GM18520 (cell line): ENCODE data around the gene ZNF341.
"Not testable (repeated sequence)": the region's sequence is repeated elsewhere in the genome, so short reads cannot be mapped to it uniquely, and the experiment has no call there.

Experiments
- ATAC-seq: cut with Tn5 transposase; IDR thresholded peaks from one replicate; pipeline ENCODE4 v1.9.1; 2021; ENCODE audit not compliant: unreplicated experiment

The ZNF341 gene

GRCh38 chr20:33791959-33792597 lies 60.3 kb downstream of the ZNF341 start:
- ATAC-seq = no peak

GRCh38 chr20:33792598-33792989 lies 60.8 kb downstream of the ZNF341 start:
- not testable (repeated sequence) for ATAC-seq

GRCh38 chr20:33793011-33793931 lies 61.5 kb downstream of the ZNF341 start:
- no peak for ATAC-seq

DNA sequence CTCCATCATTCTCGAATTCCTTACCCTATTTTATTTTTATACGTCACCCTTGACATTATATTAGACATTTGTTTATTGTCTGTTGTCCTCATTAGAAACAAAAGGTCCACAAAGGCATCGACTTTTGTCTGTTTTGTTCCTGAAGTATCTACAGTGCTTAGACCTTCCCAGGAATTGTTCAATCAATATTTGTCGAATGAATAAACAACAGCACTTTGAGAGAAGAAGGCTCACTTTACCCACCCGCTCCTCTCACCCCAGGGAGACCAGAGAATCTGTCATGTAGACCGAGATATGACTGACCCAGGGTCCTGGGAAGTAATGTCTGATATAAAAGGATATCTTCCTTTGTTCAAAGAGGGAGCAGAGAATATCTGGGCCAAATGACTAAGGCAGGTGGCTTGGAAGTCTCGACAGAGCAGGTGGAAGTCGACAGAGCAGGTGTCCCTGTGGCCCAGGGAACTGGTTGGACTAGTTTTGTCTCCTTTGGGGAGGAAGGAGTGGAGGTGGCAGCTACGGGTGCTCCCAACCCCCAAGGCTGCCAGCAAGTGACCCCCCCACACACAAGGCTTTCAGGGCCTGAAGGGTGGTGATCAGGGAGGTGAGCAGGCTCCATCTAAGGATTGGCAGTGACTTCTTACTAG lies 64.6 kb downstream of the ZNF341 start:
- no peak for ATAC-seq

- ATAC-seq = no peak
Observed at GRCh38 chr20:33796907-33797544, 65.2 kb downstream of the ZNF341 start.

GRCh38 chr20:33798444-33798843 lies 66.6 kb downstream of the ZNF341 start:
- ATAC-seq = no peak

DNA sequence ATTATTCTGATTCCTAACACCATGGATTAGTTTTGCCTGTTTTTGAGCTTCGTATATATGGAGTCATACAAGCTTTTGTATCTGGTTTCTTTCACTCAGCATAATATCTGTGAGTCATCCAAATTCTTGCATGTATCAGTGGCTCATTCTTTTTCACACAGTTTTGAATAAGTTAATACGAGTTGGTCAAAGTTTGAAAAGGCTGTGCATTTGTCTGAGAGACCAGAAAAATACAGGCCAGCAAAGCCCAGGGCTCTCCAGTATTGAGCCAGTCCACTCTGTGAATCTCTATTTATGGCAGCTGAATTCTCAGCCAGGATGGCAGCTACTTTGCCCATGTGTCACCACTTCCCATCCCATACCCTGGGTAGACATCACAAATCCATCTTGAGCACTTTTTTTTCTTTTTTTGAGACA lies 72.1 kb downstream of the ZNF341 start:
- no peak for ATAC-seq

DNA sequence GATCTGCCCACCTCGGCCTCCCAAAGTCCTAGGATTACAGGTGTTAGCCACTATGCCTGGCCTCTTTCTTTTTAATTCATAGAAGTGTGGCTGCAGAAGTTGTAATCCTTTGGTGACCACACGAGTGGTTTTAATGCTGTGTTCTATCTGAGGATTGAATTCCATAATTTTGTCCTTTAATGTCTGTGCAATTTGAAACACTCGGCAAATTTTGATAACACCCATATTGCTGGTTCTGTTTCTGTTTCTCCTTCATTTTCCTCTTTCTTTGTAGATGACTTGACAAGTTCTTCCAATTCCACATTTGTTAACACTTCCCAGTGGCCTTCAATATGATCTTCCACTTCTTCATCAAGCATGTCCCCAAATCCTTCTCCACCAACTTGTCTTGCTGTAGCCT lies 76.6 kb downstream of the ZNF341 start:
- ATAC-seq = no peak

GRCh38 chr20:33810259-33810658 lies 78.5 kb downstream of the ZNF341 start:
- no peak for ATAC-seq

DNA sequence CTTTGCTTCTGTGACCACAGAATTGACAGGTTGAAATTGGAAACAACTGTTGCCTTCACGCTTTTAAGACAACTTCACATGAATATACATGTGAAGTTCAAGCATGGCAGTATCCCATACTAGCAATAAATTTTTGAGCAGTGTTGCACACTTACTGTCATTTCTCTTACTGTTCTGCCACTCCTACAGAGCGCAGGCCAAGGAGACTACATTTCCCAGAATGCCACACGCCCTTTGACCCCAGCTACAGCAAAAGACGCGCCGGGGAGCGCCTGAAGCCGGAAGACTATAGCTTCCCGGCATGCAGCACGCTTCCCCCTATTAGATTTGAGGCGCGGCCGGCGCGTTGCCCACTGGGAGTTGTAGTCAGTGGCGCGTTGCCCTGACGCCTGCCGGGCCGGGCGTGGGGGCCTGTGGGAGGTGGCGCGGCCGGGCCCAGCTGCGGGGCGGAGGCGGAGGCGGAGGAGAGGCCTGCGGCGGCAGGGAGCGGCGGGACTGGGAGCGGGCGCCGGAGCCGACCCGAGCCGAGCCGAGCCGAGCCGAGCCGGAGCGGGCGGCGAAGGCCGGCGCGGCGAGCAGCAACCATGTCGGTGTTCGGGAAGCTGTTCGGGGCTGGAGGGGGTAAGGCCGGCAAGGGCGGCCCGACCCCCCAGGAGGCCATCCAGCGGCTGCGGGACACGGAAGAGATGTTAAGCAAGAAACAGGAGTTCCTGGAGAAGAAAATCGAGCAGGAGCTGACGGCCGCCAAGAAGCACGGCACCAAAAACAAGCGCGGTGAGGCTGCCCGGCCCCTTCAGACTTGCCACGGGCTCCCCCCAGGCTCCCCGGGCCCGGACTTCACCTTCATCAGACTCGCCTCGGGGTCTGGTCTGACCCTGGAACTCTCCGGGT lies 79.3 kb downstream of the ZNF341 start, which contains the start of gene CHMP4B:
CHMP4B (plus strand) TSS at position 464 of the 891 bp plus-strand sequence; CDS start at position 585, 121 bp downstream.
- ATAC-seq = peak; percentile 94

DNA sequence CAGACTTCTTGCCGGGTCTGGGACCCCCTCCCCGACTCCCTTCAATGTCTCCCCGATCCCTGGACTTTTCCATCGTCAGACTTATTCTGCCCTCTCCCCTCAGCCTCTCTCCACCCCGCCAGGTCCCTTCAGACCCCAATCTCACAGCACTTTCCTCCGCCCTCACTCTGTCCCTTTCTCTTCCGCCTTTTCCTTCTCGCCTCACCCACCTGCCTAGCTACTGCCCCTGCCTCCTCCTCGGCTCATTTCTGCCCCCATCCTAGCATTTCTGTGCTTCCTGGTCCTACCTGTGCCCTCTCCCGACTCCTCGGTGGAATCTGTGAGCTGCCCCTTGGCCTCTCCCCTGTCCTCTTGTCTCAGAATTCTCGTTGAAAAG lies 80.0 kb downstream of the ZNF341 start:
- ATAC-seq = no peak

DNA sequence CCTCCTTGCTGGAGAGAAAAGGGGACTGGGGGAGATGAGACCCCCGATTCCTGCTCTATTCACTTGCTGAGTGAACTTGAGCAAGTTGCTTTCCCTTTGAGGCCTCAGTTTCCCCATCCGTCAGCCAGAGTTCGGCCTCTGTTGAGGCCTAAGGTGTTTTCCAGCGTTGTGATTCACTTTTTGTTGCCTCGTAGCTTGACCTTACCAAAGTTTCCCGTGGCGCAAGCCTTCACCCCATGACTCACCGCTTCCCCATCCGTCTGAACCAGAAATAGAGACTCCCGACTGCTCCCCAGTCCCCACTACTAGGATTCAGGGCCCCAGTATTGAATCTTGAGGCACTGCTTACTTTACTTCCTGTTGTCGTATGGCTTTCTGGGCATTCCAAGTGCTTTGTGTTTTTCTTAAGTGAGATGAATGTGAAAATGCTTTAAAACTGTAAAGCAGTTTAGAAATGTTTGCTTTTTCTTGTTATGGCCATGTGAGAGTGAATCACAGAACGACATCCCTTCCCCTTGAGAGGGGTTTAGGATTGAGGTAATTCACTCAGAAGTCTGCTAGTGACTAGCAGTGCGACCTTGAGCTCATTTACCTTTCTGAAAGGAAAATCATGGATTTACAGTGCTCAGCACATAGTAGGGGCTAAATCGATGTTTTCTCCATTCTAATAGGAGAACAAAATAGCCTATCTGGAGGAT lies 80.5 kb downstream of the ZNF341 start:
- no peak for ATAC-seq

- no peak for ATAC-seq
Observed at GRCh38 chr20:33812908-33813462, 81.2 kb downstream of the ZNF341 start.

- ATAC-seq = no peak
Observed at GRCh38 chr20:33814238-33814712, 82.5 kb downstream of the ZNF341 start.

- ATAC-seq = no peak
Observed at GRCh38 chr20:33815671-33816070, 83.9 kb downstream of the ZNF341 start.

- no peak for ATAC-seq
Observed at GRCh38 chr20:33816191-33816590, 84.4 kb downstream of the ZNF341 start.

GRCh38 chr20:33817411-33817810 lies 85.6 kb downstream of the ZNF341 start:
- no peak for ATAC-seq

- ATAC-seq = no peak
Observed at GRCh38 chr20:33819456-33819855, 87.7 kb downstream of the ZNF341 start.

DNA sequence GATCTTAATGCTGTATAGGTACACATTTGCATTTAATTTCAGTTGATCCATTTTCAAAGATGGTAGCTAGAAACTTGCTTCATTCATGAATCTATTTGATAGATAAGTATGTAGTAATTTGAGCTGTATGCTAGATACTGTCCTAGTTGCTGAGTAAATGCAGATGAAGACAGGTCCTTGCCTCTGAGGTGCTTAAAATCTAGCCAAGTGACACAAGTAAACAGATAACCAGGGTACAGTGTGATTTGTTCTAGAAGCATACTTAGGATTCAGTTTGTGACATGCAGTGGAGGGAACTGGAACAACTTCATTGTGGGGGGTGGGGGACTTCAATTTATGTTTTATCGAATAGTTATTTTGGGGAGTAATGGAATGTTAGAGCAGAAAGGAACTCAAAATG lies 88.6 kb downstream of the ZNF341 start:
- ATAC-seq = no peak
